Ishikawa (cell line): ENCODE data around the gene RREB1.

Source experiments
- CEBPB ChIP-seq: IDR thresholded peaks from 2 replicates; pipeline ENCODE4 v1.6.1; 2012
- CREB1 ChIP-seq: IDR thresholded peaks from 2 replicates; pipeline ENCODE4 v1.6.1; 2012; ENCODE audit warnings: low read depth
- EGR1 ChIP-seq: IDR thresholded peaks from 2 replicates; pipeline ENCODE4 v1.6.1; 2012
- EP300 ChIP-seq: IDR thresholded peaks from 2 replicates; pipeline ENCODE4 v1.6.1; 2012; ENCODE audit warnings: borderline replicate concordance
- FOXM1 ChIP-seq: IDR thresholded peaks from 2 replicates; pipeline ENCODE4 v1.6.1; 2012; ENCODE audit warnings: low read depth, borderline replicate concordance
- MAX ChIP-seq: IDR thresholded peaks from 2 replicates; pipeline ENCODE4 v1.6.1; 2012
- NFIC ChIP-seq: IDR thresholded peaks from 2 replicates; pipeline ENCODE4 v1.6.1; 2012
- RAD21 ChIP-seq: IDR thresholded peaks from 2 replicates; pipeline ENCODE4 v1.6.1; 2012; ENCODE audit warnings: low read depth
- REST ChIP-seq: IDR thresholded peaks from 2 replicates; pipeline ENCODE4 v1.6.1; 2012; ENCODE audit warnings: low read depth, mild to moderate bottlenecking
- TAF1 ChIP-seq: IDR thresholded peaks from 2 replicates; pipeline ENCODE4 v1.6.1; 2012; ENCODE audit warnings: low read depth, mild to moderate bottlenecking
- TCF12 ChIP-seq: IDR thresholded peaks from 2 replicates; pipeline ENCODE4 v1.6.1; 2012; ENCODE audit warnings: low read depth
- TEAD4 ChIP-seq: IDR thresholded peaks from 2 replicates; pipeline ENCODE4 v1.6.1; 2012
- USF1 ChIP-seq: IDR thresholded peaks from 2 replicates; pipeline ENCODE4 v1.6.1; 2012
- YY1 ChIP-seq: IDR thresholded peaks from 2 replicates; pipeline ENCODE4 v1.6.1; 2012; ENCODE audit warnings: low read depth
- ZBTB7A ChIP-seq: IDR thresholded peaks from 2 replicates; pipeline ENCODE4 v1.6.1; 2012; ENCODE audit warnings: low read depth

Gene RREB1

GRCh38 chr6:7156643-7157278, 49.0 kb downstream of the RREB1 start:
- TF ChIP-seq CREB1, result no peak
- TF ChIP-seq TEAD4, result no peak
- no peak for TF ChIP-seq TAF1

GRCh38 chr6:7157752-7158616, 50.2 kb downstream of the RREB1 start:
- peak; percentile 14; the same call in 1 of the 2 replicates for TF ChIP-seq RAD21
- TF ChIP-seq REST, result no peak

GRCh38 chr6:7159790-7160525, 52.2 kb downstream of the RREB1 start:
- TF ChIP-seq EGR1 (no peak), EP300 (no peak), CREB1 (no peak), CEBPB (no peak), NFIC (no peak), MAX (no peak), YY1 (no peak), RAD21 (no peak), FOXM1 (no peak), TAF1 (no peak), TEAD4 (no peak), REST (no peak), ZBTB7A (no peak), USF1 (no peak), TCF12 (no peak)

- TF ChIP-seq NFIC, result no peak
- no peak for TF ChIP-seq TAF1
- no peak for TF ChIP-seq ZBTB7A
- TF ChIP-seq EP300, result no peak
Measured at GRCh38 chr6:7161253-7161623, 53.5 kb downstream of the RREB1 start.

- TF ChIP-seq REST (no peak), MAX (no peak), CEBPB (no peak), USF1 (no peak), FOXM1 (no peak), TEAD4 (no peak), NFIC (no peak), EGR1 (no peak), TCF12 (no peak), CREB1 (no peak), ZBTB7A (no peak)
Measured at GRCh38 chr6:7161845-7162244, 54.1 kb downstream of the RREB1 start.
